Measurements from ENCODE around the gene CD300LB. TPM values are rescaled to one million over a fixed set of nuclear protein-coding genes. Genes with fewer than 3 reads are reported as not detected.

CD300LB gene
- total RNA-seq, 2 experiments from 2014 or later, result not detected

- Histone ChIP-seq H2AFZ (ENCODE audit: low read length) (no peak overlapping the region), H3K79me2 (ENCODE audit: insufficient read depth, low read depth, low read length) (no peaks in the 10 kb centered on the region), H3K27ac (ENCODE audit: low read depth, low read length, poor library complexity, severe bottlenecking) (peak overlapping the region; percentile 12), H3K9me3 (ENCODE audit: low read length) (peaks cover 28% of the 10 kb centered on the region), H3K9me2 (ENCODE audit: insufficient read depth, low read length) (no peaks in the 10 kb centered on the region), H3K4me1 (ENCODE audit: insufficient read depth, low read length, poor library complexity, severe bottlenecking) (no peaks in the 10 kb centered on the region), H3K4me2 (ENCODE audit: low read length) (no peak overlapping the region), H4K20me1 (ENCODE audit: insufficient read depth, low read length) (no peaks in the 10 kb centered on the region), H3K4me3 (ENCODE audit: low read depth, low read length, poor library complexity, severe bottlenecking) (no peak overlapping the region), H3K36me3 (ENCODE audit: insufficient read depth, low read length) (no peaks in the 10 kb centered on the region)
- BruUV-seq (replicated peaks), result no TSS peak
- CTCF ChIA-PET (ENCODE audit: unreplicated experiment), result interaction anchor here (0.6 kb wide), 1 partner anchor 161 kb away, joined by 5 read pairs; no protein-coding TSS in a partner anchor
- peak; percentile 87 for DNase-seq (ENCODE audit: low spot score)
- POLR2A ChIA-PET, result no interaction called here
- intact Hi-C loops (cut with micrococcal nuclease; ENCODE audit: unreplicated experiment), result no loop called here
- TF ChIP-seq EZH2phosphoT487 (IDR thresholded peaks at IDR 0.05; ENCODE audit: borderline replicate concordance, low read depth, low read length), result no peak
Measured at GRCh38 chr17:74513987-74514631, 17.2 kb downstream of the CD300LB start.

- intact Hi-C loops (cut with micrococcal nuclease; ENCODE audit: unreplicated experiment), result no loop called here
- BruUV-seq (replicated peaks), result no TSS peak
- no peak for DNase-seq (ENCODE audit: low spot score)
- Histone ChIP-seq H3K27ac (ENCODE audit: low read depth, low read length, poor library complexity, severe bottlenecking) (no peak overlapping the region), H2AFZ (ENCODE audit: low read length) (no peak overlapping the region), H3K4me2 (ENCODE audit: low read length) (no peak overlapping the region), H3K4me3 (ENCODE audit: low read depth, low read length, poor library complexity, severe bottlenecking) (no peak overlapping the region), H3K4me1 (ENCODE audit: insufficient read depth, low read length, poor library complexity, severe bottlenecking) (no peaks in the 10 kb centered on the region), H3K36me3 (ENCODE audit: insufficient read depth, low read length) (no peaks in the 10 kb centered on the region), H3K9me3 (ENCODE audit: low read length) (peaks cover 20% of the 10 kb centered on the region), H3K9me2 (ENCODE audit: insufficient read depth, low read length) (no peaks in the 10 kb centered on the region), H3K79me2 (ENCODE audit: insufficient read depth, low read depth, low read length) (no peaks in the 10 kb centered on the region), H4K20me1 (ENCODE audit: insufficient read depth, low read length) (no peaks in the 10 kb centered on the region)
- no peak for TF ChIP-seq CTCF (conservative IDR thresholded peaks at IDR 0.05; ENCODE audit: low read length)
- no peak for TF ChIP-seq EZH2phosphoT487 (IDR thresholded peaks at IDR 0.05; ENCODE audit: borderline replicate concordance, low read depth, low read length)
- CTCF ChIA-PET (ENCODE audit: unreplicated experiment), result no interaction called here
- POLR2A ChIA-PET, result interaction anchor here (1.0 kb wide), 1 partner anchor 13 kb away, joined by 3 read pairs; no protein-coding TSS in a partner anchor
Measured at GRCh38 chr17:74512624-74513091, 18.6 kb downstream of the CD300LB start.

- no peak overlapping the region for H3K4me3 ChIP-seq (ENCODE audit: low read depth, low read length, poor library complexity, severe bottlenecking)
- no peaks in the 10 kb centered on the region for H3K9me2 ChIP-seq (ENCODE audit: insufficient read depth, low read length)
- no peaks in the 10 kb centered on the region for H3K79me2 ChIP-seq (ENCODE audit: insufficient read depth, low read depth, low read length)
- no peaks in the 10 kb centered on the region for H4K20me1 ChIP-seq (ENCODE audit: insufficient read depth, low read length)
- no peak for TF ChIP-seq EZH2phosphoT487 (IDR thresholded peaks at IDR 0.05; ENCODE audit: borderline replicate concordance, low read depth, low read length)
- no peak for TF ChIP-seq CTCF (conservative IDR thresholded peaks at IDR 0.05; ENCODE audit: low read length)
- H2AFZ ChIP-seq (ENCODE audit: low read length), result no peak overlapping the region
- no peak overlapping the region for H3K27ac ChIP-seq (ENCODE audit: low read depth, low read length, poor library complexity, severe bottlenecking)
- intact Hi-C loops (cut with micrococcal nuclease; ENCODE audit: unreplicated experiment), result no loop called here
- no peaks in the 10 kb centered on the region for H3K36me3 ChIP-seq (ENCODE audit: insufficient read depth, low read length)
- DNase-seq (ENCODE audit: low spot score), result no peak
- H3K9me3 ChIP-seq (ENCODE audit: low read length), result peaks cover 20% of the 10 kb centered on the region
- no TSS peak for BruUV-seq (replicated peaks)
- H3K4me1 ChIP-seq (ENCODE audit: insufficient read depth, low read length, poor library complexity, severe bottlenecking), result no peaks in the 10 kb centered on the region
- ChIA-PET POLR2A (interaction anchor here (1.0 kb wide), 1 partner anchor 13 kb away, joined by 3 read pairs; no protein-coding TSS in a partner anchor), CTCF (ENCODE audit: unreplicated experiment) (no interaction called here)
- no peak overlapping the region for H3K4me2 ChIP-seq (ENCODE audit: low read length)
Measured at GRCh38 chr17:74512036-74512435, 19.2 kb downstream of the CD300LB start.

Data from OCI-LY7 (cell line).